GM12801 (cell line): ENCODE measurements around the gene STARD7.

Source experiments
- CTCF ChIP-seq: IDR thresholded peaks from one replicate; pipeline ENCODE4 v1.5.1; 2011; ENCODE audit warnings: control low read depth; ENCODE audit not compliant: insufficient read length; ENCODE audit errors: extremely low read depth

The STARD7 gene

GRCh38 chr2:96233436-96233835 lies 24.8 kb upstream of the STARD7 start:
- TF ChIP-seq CTCF: no peak

- TF ChIP-seq CTCF: no peak
Measured at GRCh38 chr2:96231316-96231715, 22.7 kb upstream of the STARD7 start.

GRCh38 chr2:96225016-96225533 lies 16.4 kb upstream of the STARD7 start:
- TF ChIP-seq CTCF: no peak

GRCh38 chr2:96218508-96219131 lies 10.0 kb upstream of the STARD7 start:
- no peak for TF ChIP-seq CTCF

- TF ChIP-seq CTCF: no peak
Measured at GRCh38 chr2:96214554-96214953, 5.9 kb upstream of the STARD7 start.

GRCh38 chr2:96213379-96213778 lies 4.8 kb upstream of the STARD7 start:
- TF ChIP-seq CTCF: no peak

GRCh38 chr2:96212339-96212738 lies 3.7 kb upstream of the STARD7 start:
- no peak for TF ChIP-seq CTCF

GRCh38 chr2:96209729-96210085 lies 1.1 kb upstream of the STARD7 start:
- no peak for TF ChIP-seq CTCF
